GM19438 (cell line): ENCODE measurements around the gene TRIM69.
"Not testable (repeated sequence)": the region's sequence is repeated elsewhere in the genome, so short reads cannot be mapped to it uniquely, and the experiment has no call there.

ENCODE experiments used
- ATAC-seq: cut with Tn5 transposase; IDR thresholded peaks from one replicate; pipeline ENCODE4 v1.9.1; 2021; ENCODE audit warnings: low read depth; ENCODE audit not compliant: unreplicated experiment

Gene TRIM69

DNA sequence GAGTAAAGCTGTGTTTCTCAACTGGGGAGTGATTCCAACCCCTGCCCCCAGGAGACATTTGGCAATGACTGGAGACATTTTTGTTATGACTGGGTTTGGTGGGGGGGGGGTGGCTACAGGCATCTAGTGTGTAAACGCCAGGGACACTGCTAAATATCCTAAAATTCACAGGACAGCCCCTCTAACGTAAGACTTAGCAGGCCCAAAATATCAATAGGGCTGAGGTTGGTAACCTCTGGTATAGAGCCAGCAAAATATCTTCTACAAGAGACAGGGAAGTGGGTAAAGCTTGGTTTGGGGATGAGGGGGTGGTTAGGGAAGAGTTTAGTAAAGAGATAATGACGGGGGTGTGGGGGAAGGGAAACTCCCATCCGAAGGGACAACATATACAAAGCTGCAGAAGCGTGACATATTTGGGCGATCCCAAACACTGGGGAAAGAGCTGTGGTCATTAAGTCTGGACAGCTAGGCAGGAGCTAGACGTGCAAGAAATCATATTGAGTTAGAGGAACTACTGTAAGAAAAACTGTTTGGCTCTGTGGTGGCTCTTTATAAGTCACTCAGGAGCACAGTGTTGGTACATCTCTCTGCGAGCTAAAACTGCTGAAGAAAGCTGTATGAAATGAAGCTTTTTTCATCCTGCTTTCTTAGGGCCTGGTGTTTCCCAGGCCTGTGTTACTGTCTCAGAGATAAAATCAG, 697 bp upstream of the TRIM69 start:
- no peak for ATAC-seq

DNA sequence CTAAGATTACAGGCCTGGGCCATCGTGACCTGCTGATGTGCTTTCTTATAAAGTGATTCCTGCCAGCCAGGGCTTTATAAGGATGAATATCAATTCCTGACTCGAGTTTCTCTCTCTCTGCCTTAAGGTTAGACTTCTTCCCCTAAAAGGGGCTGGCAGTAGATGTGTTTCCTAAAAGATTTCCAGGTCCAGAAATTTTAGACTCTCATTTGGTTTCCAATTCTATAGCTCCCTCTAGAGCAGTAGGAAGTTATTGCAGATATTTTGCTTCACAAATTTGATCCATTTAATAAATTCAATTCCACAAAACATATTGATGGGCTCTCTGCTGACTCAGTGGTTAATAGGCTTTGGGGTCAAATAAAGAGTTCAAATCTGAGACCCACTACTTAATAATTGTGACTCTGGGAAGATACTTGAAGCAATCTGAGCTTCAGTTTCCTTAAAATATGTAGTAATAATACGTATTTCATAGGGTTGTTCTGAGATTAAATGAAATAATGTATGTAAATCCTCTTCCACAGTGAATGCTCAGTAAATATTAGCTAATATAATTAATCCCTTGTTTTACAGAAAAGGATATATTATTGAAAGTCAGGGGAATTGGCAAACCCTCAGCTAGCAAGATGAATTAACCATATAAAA, 2.1 kb downstream of the TRIM69 start:
- no peak for ATAC-seq

DNA sequence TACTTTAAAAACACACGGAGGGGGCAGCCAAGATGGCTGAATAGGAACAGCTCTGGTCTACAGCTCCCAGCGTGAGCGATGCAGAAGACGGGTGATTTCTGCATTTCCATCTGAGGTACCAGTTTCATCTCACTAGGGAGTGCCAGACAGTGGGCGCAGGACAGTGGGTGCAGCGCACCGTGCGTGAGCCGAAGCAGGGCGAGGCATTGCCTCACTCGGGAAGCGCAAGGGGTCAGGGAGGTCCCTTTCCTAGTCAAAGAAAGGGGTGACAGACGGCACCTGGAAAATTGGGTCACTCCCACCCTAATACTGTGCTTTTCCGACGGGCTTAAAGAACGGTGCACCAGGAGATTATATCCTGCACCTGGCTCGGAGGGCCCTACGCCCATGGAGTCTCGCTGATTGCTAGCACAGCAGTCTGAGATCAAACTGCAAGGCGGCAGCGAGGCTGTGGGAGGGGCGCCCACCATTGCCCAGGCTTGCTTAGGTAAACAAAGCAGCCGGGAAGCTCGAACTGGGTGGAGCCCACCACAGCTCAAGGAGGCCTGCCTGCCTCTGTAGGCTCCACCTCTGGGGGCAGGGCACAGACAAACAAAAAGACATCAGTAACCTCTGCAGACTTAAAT, 3.0 kb downstream of the TRIM69 start:
- ATAC-seq = not testable (repeated sequence)

DNA sequence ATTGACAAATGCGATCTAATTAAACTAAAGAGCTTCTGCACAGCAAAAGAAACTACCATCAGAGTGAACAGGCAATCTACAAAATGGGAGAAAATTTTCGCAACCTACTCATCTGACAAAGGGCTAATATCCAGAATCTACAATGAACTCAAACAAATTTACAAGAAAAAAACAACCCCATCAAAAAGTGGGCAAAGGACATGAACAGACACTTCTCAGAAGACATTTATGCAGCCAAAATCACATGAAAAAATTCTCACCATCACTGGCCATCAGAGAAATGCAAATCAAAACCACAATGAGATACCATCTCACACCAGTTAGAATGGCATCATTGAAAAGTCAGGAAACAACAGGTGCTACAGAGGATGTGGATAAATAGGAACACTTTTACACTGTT, 7.1 kb downstream of the TRIM69 start:
- ATAC-seq = not testable (repeated sequence)

DNA sequence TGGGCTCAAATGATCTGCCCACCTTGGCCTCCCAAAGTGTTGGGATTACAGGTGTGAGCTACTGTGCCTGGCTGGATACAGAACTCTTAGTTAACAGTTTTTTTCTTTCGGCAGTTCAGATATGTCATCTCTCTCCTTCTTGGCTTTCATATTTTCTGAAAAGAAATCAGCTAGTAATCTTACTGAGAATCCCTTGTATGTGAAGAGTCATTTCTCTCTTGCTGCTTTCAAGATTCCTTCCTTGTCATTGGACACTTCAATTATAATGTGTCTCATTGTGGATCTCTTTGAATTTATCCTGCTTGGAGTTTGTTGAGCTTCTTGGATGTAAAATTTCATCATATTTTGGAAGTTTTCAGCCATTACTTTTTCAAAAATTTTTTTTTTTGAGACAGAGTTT, 17.0 kb downstream of the TRIM69 start:
- no peak for ATAC-seq

DNA sequence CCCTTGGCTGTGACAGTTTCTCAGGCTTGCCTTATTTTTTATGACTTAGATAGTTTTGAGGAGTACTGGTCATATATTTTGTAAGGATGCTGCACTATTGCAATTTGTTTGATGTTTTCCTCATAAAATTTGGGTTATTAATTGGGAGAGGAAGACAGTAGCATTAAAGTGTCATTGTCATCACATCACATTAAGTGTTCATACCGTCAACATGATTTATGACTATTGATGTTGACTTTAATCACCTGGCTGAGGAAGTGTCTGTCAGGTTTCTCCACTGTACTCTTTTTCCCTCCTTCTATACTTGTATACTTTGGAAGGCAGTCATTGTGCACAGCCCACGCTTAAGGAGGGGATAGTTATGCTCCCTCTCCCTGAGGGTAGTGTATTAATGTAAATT, 26.9 kb downstream of the TRIM69 start:
- no peak for ATAC-seq

DNA sequence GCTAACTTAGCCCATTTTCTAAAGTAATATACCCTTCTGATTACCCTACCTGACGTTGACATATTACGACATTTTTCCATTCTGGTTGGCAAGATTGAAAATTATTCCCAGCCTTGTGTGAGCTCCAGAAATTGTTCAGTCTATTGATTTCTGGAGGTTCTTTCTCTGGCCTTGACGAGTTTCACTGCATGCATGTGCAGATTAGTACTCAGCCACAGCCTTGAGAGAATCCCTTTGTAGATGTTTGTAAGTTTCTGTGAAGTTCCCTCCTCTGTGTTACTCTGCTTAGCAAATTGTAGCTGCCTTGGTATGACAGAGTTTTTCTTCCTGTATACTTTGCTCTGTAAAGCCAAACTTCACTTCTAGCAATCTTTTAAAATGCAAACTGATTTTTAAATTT, 27.5 kb downstream of the TRIM69 start:
- ATAC-seq = no peak

DNA sequence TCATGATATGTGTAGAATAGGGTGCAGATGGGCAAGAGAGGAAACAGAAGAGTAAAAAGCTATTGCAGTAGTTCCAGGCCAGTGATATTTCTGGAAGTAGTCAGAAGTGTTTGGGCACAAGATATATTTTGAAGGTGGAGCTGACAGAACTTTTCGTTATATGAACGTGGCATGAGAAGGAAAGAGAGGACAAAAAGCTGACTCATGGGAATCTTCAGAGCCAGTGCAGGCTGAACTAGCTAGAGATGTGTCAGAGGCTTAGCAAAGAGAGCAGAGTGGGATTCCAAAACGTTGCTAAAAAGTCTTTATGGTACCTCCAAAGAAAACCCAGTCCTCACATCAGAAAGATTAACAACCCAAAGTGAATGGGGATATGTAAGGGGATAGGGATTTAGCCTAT, 28.7 kb downstream of the TRIM69 start:
- ATAC-seq = no peak

DNA sequence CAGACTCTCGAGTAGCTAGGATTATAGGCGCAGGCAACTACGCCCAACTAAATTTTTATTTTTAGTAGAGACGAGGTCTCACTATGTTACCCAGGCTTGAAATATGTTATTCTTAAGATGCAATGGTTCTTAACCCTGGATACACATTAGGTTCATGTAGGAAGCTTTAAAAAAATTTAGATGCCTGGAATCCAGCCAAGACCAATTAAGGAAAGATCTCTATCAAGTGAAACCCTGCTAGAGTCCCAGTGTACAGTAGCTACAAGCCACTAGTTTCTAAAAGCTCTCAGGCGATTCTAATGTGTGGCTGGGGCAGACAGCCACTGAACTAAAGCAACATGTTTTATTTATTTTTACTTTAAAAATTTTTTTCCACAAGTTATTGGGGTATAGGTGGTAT, 33.2 kb downstream of the TRIM69 start:
- no peak for ATAC-seq

DNA sequence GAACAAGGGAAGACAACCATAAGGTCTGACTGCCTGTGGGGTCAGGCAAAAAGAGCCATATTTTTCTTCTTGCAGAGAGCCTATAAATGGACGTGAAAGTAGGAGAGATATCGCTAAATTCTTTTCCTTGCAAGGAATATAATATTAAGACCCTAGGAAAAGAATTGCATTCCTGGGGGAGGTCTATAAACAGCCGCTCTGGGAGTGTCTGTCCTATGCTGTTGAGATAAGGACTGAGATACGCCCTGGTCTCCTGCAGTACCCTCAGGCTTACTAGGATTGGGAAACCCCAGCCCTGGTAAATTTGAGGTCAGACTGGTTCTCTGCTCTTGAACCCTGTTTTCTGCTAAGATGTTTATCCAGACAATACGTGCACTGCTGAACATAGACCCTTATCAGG, 34.4 kb downstream of the TRIM69 start:
- not testable (repeated sequence) for ATAC-seq

DNA sequence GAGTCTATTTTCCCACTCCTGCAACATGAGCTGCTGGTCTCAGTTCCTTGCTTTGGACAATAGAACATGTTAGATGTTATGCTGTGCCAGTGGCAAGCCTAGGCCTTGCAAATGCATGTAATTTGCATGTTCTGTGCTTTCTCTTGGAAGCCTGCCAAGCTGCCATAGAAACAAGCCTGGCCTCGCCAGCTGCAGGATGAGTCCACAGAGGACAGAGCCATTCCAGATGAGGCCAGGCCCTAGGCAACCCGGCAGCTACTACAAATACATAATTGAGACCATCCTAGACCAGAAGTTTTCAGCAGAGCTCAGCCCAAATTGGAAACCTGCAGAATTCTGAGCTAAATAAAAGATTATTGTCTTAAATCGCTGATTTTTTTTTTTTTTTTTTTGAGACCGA, 39.6 kb downstream of the TRIM69 start:
- ATAC-seq = no peak

DNA sequence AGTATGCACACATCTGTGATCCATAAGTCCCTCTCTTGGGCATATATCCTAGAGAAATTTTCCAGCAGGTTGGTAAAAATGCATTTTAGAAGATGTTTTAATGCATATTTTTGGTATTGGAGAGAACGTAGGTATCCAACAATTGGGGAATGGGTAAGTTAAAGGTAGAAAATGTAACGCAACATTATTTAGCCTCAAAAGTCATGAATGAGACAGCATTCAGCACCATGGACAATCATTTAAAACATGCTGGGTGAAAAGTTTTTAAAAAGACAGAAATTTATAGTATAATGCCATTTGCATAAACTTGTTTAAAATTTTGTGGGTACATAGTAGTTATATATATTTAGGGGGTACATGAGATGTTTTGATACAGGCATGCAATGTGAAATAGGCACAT, 43.4 kb downstream of the TRIM69 start:
- no peak for ATAC-seq

DNA sequence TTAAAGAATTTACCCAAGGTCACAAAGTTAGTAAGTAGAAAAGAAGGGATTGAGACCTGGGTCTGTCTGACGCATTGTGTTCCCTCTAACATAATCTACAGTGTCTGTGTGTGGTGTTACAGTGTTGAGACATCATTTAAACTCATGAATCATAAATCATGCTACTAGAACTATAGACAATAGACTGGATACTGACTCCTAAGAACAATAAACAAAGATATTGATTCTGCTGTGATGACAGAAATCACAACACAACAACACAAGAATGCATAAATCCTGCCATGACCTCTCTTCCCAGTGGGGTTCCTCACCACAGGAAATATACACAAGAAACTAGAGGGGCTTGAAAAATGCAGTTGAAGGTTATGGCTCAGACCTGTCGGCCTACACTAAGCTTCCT, 44.3 kb downstream of the TRIM69 start:
- no peak for ATAC-seq

DNA sequence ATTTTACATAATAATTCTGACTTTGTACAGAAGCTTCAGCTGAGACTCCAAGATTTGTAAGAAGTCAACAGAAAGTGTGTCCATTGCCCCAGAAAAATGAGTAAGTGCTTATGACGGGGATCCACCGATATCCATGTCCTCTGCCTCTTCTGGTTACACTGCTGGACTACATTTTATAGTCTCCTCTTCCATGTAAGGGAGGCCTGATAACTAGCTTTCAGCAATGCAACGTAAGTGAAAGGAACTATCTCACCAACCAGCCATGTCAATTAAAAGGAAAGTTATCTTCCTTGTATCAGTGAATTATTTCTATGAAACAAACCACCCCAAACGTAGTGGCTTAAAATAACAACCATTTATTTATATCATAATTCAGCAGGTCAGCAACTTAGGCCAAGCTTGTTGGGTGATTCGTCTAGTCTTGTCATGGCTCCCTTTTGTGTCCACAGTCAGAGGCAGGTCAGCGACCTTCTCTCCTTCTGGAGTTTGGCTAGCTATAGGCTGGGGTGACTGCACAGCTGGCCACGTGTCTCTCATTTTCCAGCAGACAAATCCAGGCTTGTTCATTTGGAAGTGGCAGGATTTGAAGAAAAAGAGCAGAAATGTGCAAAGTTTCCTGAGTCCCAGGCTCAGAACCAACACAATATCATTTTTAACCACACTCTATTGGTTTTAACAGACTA, 44.9 kb downstream of the TRIM69 start:
- no peak for ATAC-seq

DNA sequence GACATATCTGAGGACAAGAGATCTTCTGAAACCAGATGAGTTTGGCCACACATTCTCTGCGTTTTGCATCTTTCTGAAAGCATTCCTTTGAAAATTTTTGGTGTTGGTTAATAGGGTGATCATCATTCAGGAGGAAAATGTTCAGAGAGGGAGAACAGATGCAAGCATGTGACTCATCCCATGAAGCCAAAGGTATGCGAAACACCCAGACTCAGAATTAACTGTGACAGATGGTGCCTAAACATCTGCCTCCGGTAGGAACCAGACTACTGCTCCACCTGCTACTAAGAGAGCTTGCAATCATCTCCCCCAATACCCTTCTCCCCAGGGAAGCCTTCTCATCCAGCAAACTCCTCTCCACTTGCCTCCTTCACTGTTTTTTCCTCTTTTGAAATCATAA, 46.2 kb downstream of the TRIM69 start:
- ATAC-seq = no peak

DNA sequence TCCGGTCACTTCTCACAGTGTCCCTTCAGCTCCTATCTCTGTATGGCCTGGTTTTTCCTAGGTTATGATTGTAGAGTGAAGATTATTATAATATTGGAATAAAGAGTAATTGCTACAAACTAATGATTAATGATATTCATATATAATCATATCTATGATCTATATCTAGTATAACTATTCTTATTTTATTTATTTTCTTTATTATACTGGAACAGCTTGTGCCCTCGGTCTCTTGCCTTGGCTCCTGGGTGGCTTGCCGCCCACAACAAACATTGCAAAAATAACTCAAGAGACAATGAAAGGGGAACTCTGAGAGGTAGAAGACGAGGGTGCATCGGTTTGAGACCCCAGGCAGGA, 48.6 kb downstream of the TRIM69 start:
- ATAC-seq = not testable (repeated sequence)

DNA sequence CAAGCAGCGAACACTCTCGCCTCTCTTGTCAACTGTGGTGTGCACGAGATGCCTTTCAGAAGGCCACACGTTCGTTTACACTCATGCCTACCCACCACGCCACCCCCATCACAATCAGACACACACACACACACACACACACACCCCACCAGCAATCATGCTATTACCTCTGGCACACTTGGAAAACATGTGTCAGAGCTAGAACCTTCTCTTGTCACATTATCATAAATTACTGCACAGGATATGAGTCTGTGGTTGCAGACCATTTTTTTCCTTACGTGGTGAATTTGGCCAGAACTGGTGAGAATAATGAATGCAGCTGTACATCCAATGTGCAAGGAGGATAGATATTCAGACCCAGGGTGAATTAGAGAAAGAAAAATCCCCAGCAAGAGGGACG, 52.4 kb downstream of the TRIM69 start:
- ATAC-seq = no peak

DNA sequence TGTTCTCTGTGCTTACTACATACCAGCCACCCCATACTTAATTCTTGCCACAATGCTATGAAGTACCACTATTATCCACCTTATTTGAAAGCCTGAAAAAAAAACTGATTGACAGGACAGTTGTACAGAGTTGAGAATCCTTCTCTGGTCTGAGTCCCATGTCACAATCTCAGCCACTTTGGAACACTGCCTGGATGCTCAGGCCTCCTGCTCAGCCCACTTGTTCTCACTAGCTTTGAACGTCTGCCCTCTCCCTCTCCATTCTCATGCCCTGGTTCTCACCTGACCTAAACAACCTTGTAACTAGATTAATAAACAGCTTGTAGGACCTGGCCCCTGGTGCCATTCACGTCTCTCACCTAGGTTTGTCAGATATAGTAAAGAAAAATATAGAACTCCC, 53.9 kb downstream of the TRIM69 start:
- ATAC-seq = no peak

DNA sequence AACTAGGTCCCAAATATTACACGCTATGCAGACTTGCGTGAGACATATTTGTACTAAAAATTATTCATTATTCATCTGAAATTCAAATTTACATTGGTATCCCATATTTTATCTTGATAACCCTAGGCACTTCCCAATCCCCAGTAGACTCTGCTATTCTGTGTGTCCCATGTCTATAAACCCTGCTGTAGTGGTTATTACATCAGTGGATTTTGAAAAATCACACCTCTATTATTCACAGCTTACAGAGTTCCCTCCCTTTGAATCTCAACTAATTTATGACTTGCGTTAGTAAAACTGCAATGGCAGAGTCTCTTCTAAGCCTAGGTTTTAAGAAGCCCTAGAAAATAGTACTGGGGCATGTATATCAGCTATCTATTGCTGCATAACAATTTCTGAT, 54.3 kb downstream of the TRIM69 start:
- no peak for ATAC-seq

DNA sequence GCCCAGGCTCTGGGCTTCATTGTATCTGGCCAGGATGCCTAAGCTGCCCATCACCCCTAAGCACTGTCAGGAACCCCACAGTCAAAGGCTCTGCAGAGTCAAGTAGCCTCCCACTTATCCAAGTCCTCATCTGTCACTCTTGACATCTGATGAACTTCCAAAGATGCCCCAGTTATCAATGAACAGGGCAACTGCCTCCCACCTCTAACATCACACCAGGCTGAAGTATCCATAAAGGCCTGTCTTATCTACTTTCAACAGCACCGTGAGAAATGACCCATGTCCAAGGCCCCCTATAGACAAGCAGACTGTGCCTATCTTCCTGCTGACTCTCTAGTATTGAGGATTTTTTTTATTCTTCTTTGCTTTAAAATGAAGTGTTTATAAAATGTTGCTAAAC, 56.4 kb downstream of the TRIM69 start:
- no peak for ATAC-seq

DNA sequence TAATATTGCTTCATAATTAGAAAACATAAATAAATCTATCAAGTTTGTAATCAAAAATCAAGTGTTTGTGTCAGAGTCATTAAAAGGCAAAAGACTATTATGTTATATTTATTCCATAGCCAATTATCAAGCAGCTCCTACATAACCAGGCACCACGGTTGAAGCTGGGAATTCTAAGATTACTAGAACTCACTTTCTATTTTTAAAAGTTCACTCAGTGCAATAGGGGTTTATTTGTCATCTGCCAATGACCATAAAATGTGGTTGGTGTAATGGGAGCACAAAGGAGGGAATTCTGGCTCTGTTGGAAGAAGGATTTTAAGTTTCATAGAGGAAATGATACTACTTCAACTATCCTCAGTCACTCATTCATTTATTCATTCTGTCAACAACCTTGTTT, 57.7 kb downstream of the TRIM69 start:
- ATAC-seq = no peak

DNA sequence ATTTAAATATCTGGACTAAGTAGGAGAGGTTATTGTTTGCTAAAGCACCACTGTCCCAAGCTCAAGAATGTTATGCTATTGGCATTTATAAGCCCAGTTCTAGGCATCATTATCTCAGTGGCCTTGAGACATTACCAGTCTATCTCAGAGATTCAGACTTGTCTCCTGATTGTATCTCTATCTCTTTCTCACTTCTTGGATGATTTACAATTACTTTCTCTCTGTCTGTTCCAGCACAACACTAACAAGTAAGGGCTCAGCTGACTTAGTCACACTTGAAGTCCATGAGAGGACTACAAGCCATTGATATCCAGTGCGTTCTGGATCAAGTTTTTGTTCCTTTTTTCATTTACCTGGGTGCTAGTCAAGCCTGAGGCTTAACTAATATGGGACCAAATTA, 60.2 kb downstream of the TRIM69 start:
- ATAC-seq = no peak
